K562 (cell line): Measurements from ENCODE around the gene OR51B2. TPM values are rescaled to one million over a fixed set of nuclear protein-coding genes. Genes with fewer than 3 reads are reported as not detected.
A peak's percentile ranks its signal among the peaks of the same experiment; 100 is the strongest.

ENCODE experiments used
- ATAC-seq: fragments of 200-7000 bp; cut with Tn5 transposase; 3 replicates; pipeline ENCODE4 v1.9.1; 2020; ENCODE audit warnings: moderate library complexity
- BruUV-seq: library from RNA; stranded (reverse); fragments of 400-500 nt; replicated peaks from 2 replicates; lab custom pipeline; 2021; lab: Mats Ljungman, UMichigan
- CTCF ChIA-PET: fragments of 300-600 bp; formaldehyde crosslinking; extraction: SDS; loops from one replicate; lab custom pipeline; 2021; ENCODE audit warnings: low intra/inter-chr PET ratio; lab: Yijun Ruan, JAX
- POLR2A ChIA-PET: fragments of 300-600, 350-650 bp; sonication (Branson Sonifier 250); formaldehyde crosslinking; extraction: SDS; loops from one replicate; lab custom pipeline; 2021; ENCODE audit warnings: antibody characterized with exemption, inconsistent platforms; lab: Yijun Ruan, JAX
- DNase-seq, 4 experiments: peaks; one replicate each; pipeline versions ENCODE4 v3.0.0 to v3.0.0-alpha.2; 2011 to 2018; ENCODE audit warnings: low spot score in 3 of 4, mixed read lengths in 3 of 4; ENCODE audit errors: extremely low read depth in 1 of 4
- FAIRE-seq: peaks from 2 replicates; lab custom pipeline; 2011; peaks lifted over from hg19 to GRCh38; lab: Jason Lieb, UNC
- H2AFZ ChIP-seq: 2 replicates; pipeline ENCODE4 v1.6.0; 2011; ENCODE audit warnings: low read depth, low read length, control low read depth, inconsistent platforms
- H3K27ac ChIP-seq: fragments of 200-600 bp; 3 replicates; pipeline ENCODE4 v1.8.0; 2011; ENCODE audit warnings: low read depth, mild to moderate bottlenecking, control low read depth, inconsistent platforms, low read length, moderate library complexity, mixed read lengths; ENCODE audit errors: extremely low read depth
- H3K27me3 ChIP-seq, 2 experiments: fragments of 300-600 bp in 1 of 2; 2 replicates in 1 of 2; 3 replicates in 1 of 2; pipeline versions ENCODE4 v1.6.0 to v1.8.0; 2011; ENCODE audit warnings: inconsistent platforms in 2 of 2, low read length in 2 of 2, mild to moderate bottlenecking in 1 of 2, mixed read lengths in 1 of 2, moderate library complexity in 1 of 2; ENCODE audit not compliant: control insufficient read depth in 2 of 2, insufficient read depth in 2 of 2
- H3K36me3 ChIP-seq: fragments of 300-600 bp; 3 replicates; pipeline ENCODE4 v1.8.0; 2011; ENCODE audit warnings: mild to moderate bottlenecking, low read length, inconsistent platforms; ENCODE audit not compliant: control insufficient read depth, insufficient read depth
- H3K4me1 ChIP-seq, 2 experiments: fragments of 200-600 bp in 1 of 2; replicated peaks in 1 of 2; 2 replicates in 1 of 2; 3 replicates in 1 of 2; pipeline versions ENCODE4 v1.5.1 to v1.8.0; 2011; ENCODE audit warnings: inconsistent platforms in 2 of 2, low read length in 2 of 2, mild to moderate bottlenecking in 1 of 2, mixed read lengths in 1 of 2, moderate library complexity in 1 of 2; ENCODE audit not compliant: control insufficient read depth in 2 of 2, insufficient read depth in 2 of 2
- H3K4me2 ChIP-seq: 2 replicates; pipeline ENCODE4 v1.6.1; 2011; ENCODE audit warnings: low read length, control low read depth, inconsistent platforms, mixed read lengths; ENCODE audit not compliant: insufficient read depth
- H3K4me3 ChIP-seq: fragments of 200-600 bp; sonication (generic), shearing (Covaris generic); 2 replicates; pipeline ENCODE4 v1.5.1; 2016; ENCODE audit warnings: control low read depth, inconsistent platforms
- H3K79me2 ChIP-seq: fragments of 200-600 bp; 3 replicates; pipeline ENCODE4 v1.8.0; 2011; ENCODE audit warnings: low read length, inconsistent platforms; ENCODE audit not compliant: control insufficient read depth, insufficient read depth
- H3K9ac ChIP-seq, 2 experiments: 2 replicates each; pipeline versions ENCODE4 v1.6.0 to v1.6.1; 2011; ENCODE audit warnings: low read depth in 2 of 2, low read length in 2 of 2, control low read depth in 1 of 2, inconsistent platforms in 1 of 2, mild to moderate bottlenecking in 1 of 2, mixed read lengths in 1 of 2; ENCODE audit not compliant: insufficient read depth in 1 of 2
- H3K9me1 ChIP-seq: one replicate; pipeline ENCODE4 v1.6.0; 2011; ENCODE audit warnings: inconsistent platforms, mild to moderate bottlenecking, low read length, moderate library complexity; ENCODE audit not compliant: control insufficient read depth, insufficient read depth
- H3K9me3 ChIP-seq: replicated peaks from 2 replicates; pipeline ENCODE4 v1.5.1; 2011; ENCODE audit warnings: low read depth, low read length, inconsistent platforms; ENCODE audit not compliant: control insufficient read depth, insufficient read depth
- H4K20me1 ChIP-seq: replicated peaks from 2 replicates; pipeline ENCODE4 v1.6.1; 2011; ENCODE audit warnings: low read length, inconsistent platforms, mixed read lengths; ENCODE audit not compliant: control insufficient read depth, insufficient read depth
- ARID1B ChIP-seq: fragments of 450-650 bp; IDR thresholded peaks from 2 replicates; pipeline ENCODE4 v1.6.1; 2016; ENCODE audit warnings: antibody characterized with exemption, mild to moderate bottlenecking, inconsistent platforms
- DACH1 ChIP-seq: fragments of 450-650 bp; IDR thresholded peaks from 2 replicates; pipeline ENCODE4 v1.6.1; 2018; ENCODE audit not compliant: partially characterized antibody
- KAT8 ChIP-seq: fragments of 450-650 bp; IDR thresholded peaks from 2 replicates; pipeline ENCODE4 v1.6.1; 2016; ENCODE audit warnings: low read depth, mild to moderate bottlenecking
- KLF16 ChIP-seq: IDR thresholded peaks from 2 replicates; pipeline ENCODE4 v1.6.1; 2016; ENCODE audit warnings: antibody characterized with exemption
- RCOR1 ChIP-seq, 2 experiments: IDR thresholded peaks; 2 replicates each; pipeline ENCODE4 v1.6.1; 2012; ENCODE audit warnings: low read depth in 2 of 2, low read length in 2 of 2, borderline replicate concordance in 1 of 2, improper control_type of control experiment in 1 of 2
- SAFB2 ChIP-seq: fragments of 200-400 bp; formaldehyde crosslinking; IDR thresholded peaks from 2 replicates; pipeline ENCODE4 v1.6.1; 2018; ENCODE audit warnings: borderline replicate concordance, low read length, low read depth, moderate library complexity; ENCODE audit not compliant: severe bottlenecking
- SMARCA5 ChIP-seq: fragments of 450-650 bp; IDR thresholded peaks from 2 replicates; pipeline ENCODE4 v1.6.1; 2016
- TCF3 ChIP-seq: sonication (generic); formaldehyde crosslinking; IDR thresholded peaks from 2 replicates; pipeline ENCODE4 v1.4.0; 2020; ENCODE audit warnings: mild to moderate bottlenecking, missing genetic modification reagents
- TRIM25 ChIP-seq: fragments of 450-650 bp; IDR thresholded peaks from 2 replicates; pipeline ENCODE4 v1.7.0; 2016; ENCODE audit warnings: borderline replicate concordance
- ZFP36 ChIP-seq: fragments of 150-350 bp; IDR thresholded peaks from 2 replicates; pipeline ENCODE4 v1.6.1; 2018; ENCODE audit warnings: low read length, low read depth; ENCODE audit not compliant: partially characterized antibody
- ZNF316 ChIP-seq: fragments of 450-650 bp; IDR thresholded peaks from 2 replicates; pipeline ENCODE4 v1.6.1; 2016
- WGBS: fragments of 100-300 bp; shearing (Covaris generic); methylation state at CpG from one replicate; pipeline ENCODE4 v1.1.6; 2016; ENCODE audit warnings: low coverage, mixed read lengths; ENCODE audit not compliant: insufficient coverage; ENCODE audit errors: missing lambda C conversion rate; 5-methylcytosine and 5-hydroxymethylcytosine counted together
- in situ Hi-C: fragments of 300-500 bp; cut with MboI; formaldehyde crosslinking; loops from 4 replicates; pipeline ENCODE4 v1.15.0; 2018; ENCODE audit warnings: inconsistent platforms, mixed read lengths
- intact Hi-C: fragments of 100-400 bp; cut with micrococcal nuclease; formaldehyde crosslinking; loops from 2 replicates; pipeline ENCODE4 v1.14.2; 2022
- polyA plus RNA-seq, 8 experiments: library from polyadenylated mRNA; depleted of rRNA in 4 of 8; stranded (reverse) in 5 of 8; unstranded in 3 of 8; fragments of >200 nt; fragmentation: Nextera tagmentation in 2 of 8; fragmentation: Illumina TruSeq in 1 of 8; extraction: Ambion mirVana in 2 of 8; extraction: Trizol in 1 of 8; gene quantifications; 2 replicates each; pipeline versions ENCODE4 v1.2.1 to v1.2.3, GENCODE V29; 2011 to 2014; ENCODE audit warnings: inconsistent platforms in 1 of 8, missing spikeins in 1 of 8
- total RNA-seq, 7 experiments: library from RNA; depleted of rRNA in 6 of 7; stranded (reverse); fragments of >200 nt in 6 of 7; fragmentation: Illumina TruSeq in 2 of 7; extraction: Trizol in 2 of 7; gene quantifications; 2 replicates each; pipeline versions ENCODE4 v1.2.1 to v1.2.3, GENCODE V29; 2011 to 2021; ENCODE audit warnings: low replicate concordance in 1 of 7
- TF ChIP-seq, protein P1 (sequence below): fragments of 450-650 bp; IDR thresholded peaks from 2 replicates; pipeline ENCODE4 v1.6.1; 2016; ENCODE audit warnings: missing biosample characterization, missing genetic modification characterization

Gene OR51B2
- total and polyA plus RNA-seq, 9 of the 15 experiments (the other 6 are each of a cell fraction or from before 2014, with no cell fraction given) = 0.38 to 6.6 (median 4.0) TPM

DNA sequence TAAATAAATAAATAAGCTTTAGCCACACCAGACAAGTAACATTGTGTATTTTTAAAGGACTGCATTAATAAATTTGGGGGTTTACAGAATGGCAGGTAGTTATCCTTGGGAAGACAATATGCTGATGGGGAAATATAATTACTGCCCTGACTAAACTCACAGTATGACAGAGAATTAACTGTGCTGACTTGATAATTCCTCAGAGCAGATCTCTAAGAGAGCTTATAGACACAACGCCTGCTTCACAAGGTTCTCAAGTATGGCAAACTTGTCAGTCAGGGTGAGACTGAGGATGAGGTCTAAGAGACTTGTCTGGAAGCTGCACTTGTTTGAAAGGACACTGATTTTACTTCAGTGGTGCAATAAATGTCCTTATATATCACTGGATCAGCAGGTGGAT lies 25.6 kb downstream of the OR51B2 start:
- H3K36me3 ChIP-seq = peaks cover 64% of the 10 kb centered on the region
- in situ Hi-C loops (no loop called here), intact Hi-C loops (no loop called here)
- H4K20me1 ChIP-seq = no peaks in the 10 kb centered on the region
- H3K4me3 ChIP-seq = no peak overlapping the region
- no peak overlapping the region for H2AFZ ChIP-seq
- H3K4me2 ChIP-seq = no peak overlapping the region
- H3K9me3 ChIP-seq = peaks cover 2% of the 10 kb centered on the region; the same call in 1 of the 2 replicates
- DNase-seq = no peak
- ChIA-PET POLR2A (interaction anchor here (0.7 to 1.8 kb wide), 7 partner anchors 9 to 207 kb away, joined by 3 to 8 read pairs (median 3); no protein-coding TSS in a partner anchor), CTCF (interaction anchor here (0.7 kb wide), 1 partner anchor 93 kb away, joined by 3 read pairs; no protein-coding TSS in a partner anchor)
- ATAC-seq = peak; percentile 49
- H3K9me1 ChIP-seq = no peaks in the 10 kb centered on the region
- peaks cover 13 to 16% of the 10 kb centered on the region in 2 experiments; a peak in 4 of 5 replicates for H3K4me1 ChIP-seq
- 23% methylated on average over 1 of the region's 1 CpG for WGBS
- H3K9ac ChIP-seq = no peak overlapping the region
- no peak overlapping the region; the same call in 2 of the 3 replicates for H3K27ac ChIP-seq
- H3K79me2 ChIP-seq = peaks cover 20% of the 10 kb centered on the region
- no peak for FAIRE-seq
- H3K27me3 ChIP-seq = no peaks in the 10 kb centered on the region
- TF ChIP-seq ZNF316 (peak; percentile 36; the same call in 1 of the 2 replicates), RCOR1 (IDR thresholded peaks at IDR 0.05; ENCODE audit: borderline replicate concordance in 1 of 2, low read depth in 2 of 2, low read length in 2 of 2) (no peak)
- BruUV-seq = no TSS peak

DNA sequence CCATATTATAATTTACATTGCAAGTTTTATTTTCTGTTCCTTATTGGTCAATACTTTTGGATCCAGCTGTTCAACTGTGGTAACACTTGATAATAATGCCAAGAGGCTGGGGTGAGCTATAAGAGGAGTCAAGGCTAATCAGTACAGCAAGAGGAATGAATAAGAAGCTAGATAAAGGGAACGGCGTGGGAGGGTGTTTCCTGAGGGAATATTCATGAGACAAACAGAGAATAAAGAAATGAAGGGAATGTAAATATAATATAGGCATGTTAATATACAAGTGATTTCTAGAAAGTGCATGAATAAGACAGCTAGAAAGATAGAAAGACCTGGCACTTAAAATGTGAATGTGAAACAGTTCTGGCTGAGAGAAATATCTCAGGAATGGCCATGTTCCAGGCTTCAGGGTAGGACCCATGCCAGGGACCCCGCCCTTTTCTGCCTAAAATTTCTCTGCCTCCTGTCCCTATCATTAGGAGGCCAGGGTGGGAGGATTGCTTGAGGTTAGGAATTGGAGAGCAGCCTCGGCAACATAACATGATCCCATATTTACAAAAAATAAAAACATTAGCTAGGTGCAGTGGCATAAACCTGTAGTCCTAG lies 26.3 kb downstream of the OR51B2 start:
- ATAC-seq (peak; percentile 68), FAIRE-seq (peak; percentile 51), DNase-seq (no peak)
- in situ Hi-C loops (no loop called here), intact Hi-C loops (no loop called here)
- H2AFZ ChIP-seq = no peak overlapping the region
- no peaks in the 10 kb centered on the region for H4K20me1 ChIP-seq
- H3K9me3 ChIP-seq = peaks cover 2% of the 10 kb centered on the region; the same call in 1 of the 2 replicates
- no peak overlapping the region for H3K4me3 ChIP-seq
- peak overlapping the region; percentile 25; the same call in 2 of the 3 replicates for H3K27ac ChIP-seq
- ChIA-PET CTCF (interaction anchor here (0.7 kb wide), 1 partner anchor 92 kb away, joined by 3 read pairs; no protein-coding TSS in a partner anchor), POLR2A (interaction anchor here (0.7 to 1.8 kb wide), 6 partner anchors 8 to 208 kb away, joined by 3 to 8 read pairs (median 3); no protein-coding TSS in a partner anchor)
- H3K4me2 ChIP-seq = peak overlapping the region; percentile 19
- H3K36me3 ChIP-seq = peaks cover 63% of the 10 kb centered on the region
- BruUV-seq = no TSS peak
- peaks cover 20% of the 10 kb centered on the region for H3K79me2 ChIP-seq
- H3K9me1 ChIP-seq = no peaks in the 10 kb centered on the region
- no peaks in the 10 kb centered on the region for H3K27me3 ChIP-seq
- 7% methylated on average over 4 of the region's 4 CpGs for WGBS
- H3K9ac ChIP-seq = peak overlapping the region in 1 of 2 experiments; percentile 43; a peak in 1 of 4 replicates
- H3K4me1 ChIP-seq = peaks cover 13 to 19% of the 10 kb centered on the region in 2 experiments; a peak in 4 of 5 replicates
- no peak for TF ChIP-seq ZFP36
- TF ChIP-seq, protein P1, sequence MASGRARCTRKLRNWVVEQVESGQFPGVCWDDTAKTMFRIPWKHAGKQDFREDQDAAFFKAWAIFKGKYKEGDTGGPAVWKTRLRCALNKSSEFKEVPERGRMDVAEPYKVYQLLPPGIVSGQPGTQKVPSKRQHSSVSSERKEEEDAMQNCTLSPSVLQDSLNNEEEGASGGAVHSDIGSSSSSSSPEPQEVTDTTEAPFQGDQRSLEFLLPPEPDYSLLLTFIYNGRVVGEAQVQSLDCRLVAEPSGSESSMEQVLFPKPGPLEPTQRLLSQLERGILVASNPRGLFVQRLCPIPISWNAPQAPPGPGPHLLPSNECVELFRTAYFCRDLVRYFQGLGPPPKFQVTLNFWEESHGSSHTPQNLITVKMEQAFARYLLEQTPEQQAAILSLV = no peak
- TF ChIP-seq KLF16 = 0 out of 2 replicates have a peak, but pooled peaks have one; percentile 3
- no peak for TF ChIP-seq SAFB2
- no peak for TF ChIP-seq SMARCA5
- no peak for TF ChIP-seq KAT8
- peak; percentile 40 for TF ChIP-seq DACH1
- TF ChIP-seq ARID1B = peak; percentile 64
- no peak for TF ChIP-seq TRIM25
- peak; percentile 53 for TF ChIP-seq TCF3 (CRISPR knock-in tag)
